HCT116 (cell line): Measurements from ENCODE around the gene EEF1A2.

Experiments used
- EZH2 ChIP-seq: fragments of 200-600 bp; sonication (generic); IDR thresholded peaks from 2 replicates; pipeline ENCODE4 v1.6.1; 2017; ENCODE audit warnings: antibody characterized with exemption, mixed run types
- EZH2phosphoT487 ChIP-seq: fragments of 200-600 bp; IDR thresholded peaks from 2 replicates; pipeline ENCODE4 v1.6.1; 2018; ENCODE audit warnings: antibody characterized with exemption, borderline replicate concordance
- POLR2AphosphoS5 ChIP-seq: IDR thresholded peaks from 2 replicates; pipeline ENCODE4 v1.6.1; 2011; ENCODE audit warnings: mild to moderate bottlenecking, low read depth, low read length, moderate library complexity
- RAD21 ChIP-seq: IDR thresholded peaks from 2 replicates; pipeline ENCODE4 v1.6.1; 2012; ENCODE audit warnings: low read depth, mild to moderate bottlenecking
- SIN3A ChIP-seq: IDR thresholded peaks from 2 replicates; pipeline ENCODE4 v1.6.1; 2012; ENCODE audit warnings: low read depth
- SP1 ChIP-seq: IDR thresholded peaks from 2 replicates; pipeline ENCODE4 v1.6.1; 2012; ENCODE audit warnings: low read depth
- YY1 ChIP-seq: IDR thresholded peaks from 2 replicates; pipeline ENCODE4 v1.6.1; 2011; ENCODE audit warnings: low read length, low read depth, moderate library complexity, mild to moderate bottlenecking; ENCODE audit not compliant: insufficient replicate concordance; ENCODE audit errors: extremely low read depth
- ZNF274 ChIP-seq: fragments of 200-500 bp; sonication (Bioruptor generic); IDR thresholded peaks from 2 replicates; pipeline ENCODE4 v1.6.1; 2014; ENCODE audit warnings: mild to moderate bottlenecking, low read depth, low read length, inconsistent platforms
- TF ChIP-seq, protein P1 (sequence below), 3 experiments: fragments of 200-600 bp in 1 of 3; sonication (generic) in 1 of 3; IDR thresholded peaks in 2 of 3; conservative IDR thresholded peaks in 1 of 3; 2 replicates each; pipeline ENCODE4 v1.5.1; 2012 to 2017; ENCODE audit warnings: low read depth in 2 of 3, low read length in 2 of 3, antibody characterized with exemption in 1 of 3, borderline replicate concordance in 1 of 3, control low read depth in 1 of 3, mild to moderate bottlenecking in 1 of 3, mixed read lengths in 1 of 3, mixed run types in 1 of 3, moderate library complexity in 1 of 3; ENCODE audit not compliant: insufficient read depth in 1 of 3
- TF ChIP-seq, protein P2 (sequence below): IDR thresholded peaks from 2 replicates; pipeline ENCODE4 v1.6.1; 2012
- TF ChIP-seq, protein P3 (sequence below): IDR thresholded peaks from 2 replicates; pipeline ENCODE4 v1.6.1; 2011; ENCODE audit warnings: mild to moderate bottlenecking, low read length, moderate library complexity; ENCODE audit not compliant: insufficient replicate concordance; ENCODE audit errors: extremely low read depth

DNA sequence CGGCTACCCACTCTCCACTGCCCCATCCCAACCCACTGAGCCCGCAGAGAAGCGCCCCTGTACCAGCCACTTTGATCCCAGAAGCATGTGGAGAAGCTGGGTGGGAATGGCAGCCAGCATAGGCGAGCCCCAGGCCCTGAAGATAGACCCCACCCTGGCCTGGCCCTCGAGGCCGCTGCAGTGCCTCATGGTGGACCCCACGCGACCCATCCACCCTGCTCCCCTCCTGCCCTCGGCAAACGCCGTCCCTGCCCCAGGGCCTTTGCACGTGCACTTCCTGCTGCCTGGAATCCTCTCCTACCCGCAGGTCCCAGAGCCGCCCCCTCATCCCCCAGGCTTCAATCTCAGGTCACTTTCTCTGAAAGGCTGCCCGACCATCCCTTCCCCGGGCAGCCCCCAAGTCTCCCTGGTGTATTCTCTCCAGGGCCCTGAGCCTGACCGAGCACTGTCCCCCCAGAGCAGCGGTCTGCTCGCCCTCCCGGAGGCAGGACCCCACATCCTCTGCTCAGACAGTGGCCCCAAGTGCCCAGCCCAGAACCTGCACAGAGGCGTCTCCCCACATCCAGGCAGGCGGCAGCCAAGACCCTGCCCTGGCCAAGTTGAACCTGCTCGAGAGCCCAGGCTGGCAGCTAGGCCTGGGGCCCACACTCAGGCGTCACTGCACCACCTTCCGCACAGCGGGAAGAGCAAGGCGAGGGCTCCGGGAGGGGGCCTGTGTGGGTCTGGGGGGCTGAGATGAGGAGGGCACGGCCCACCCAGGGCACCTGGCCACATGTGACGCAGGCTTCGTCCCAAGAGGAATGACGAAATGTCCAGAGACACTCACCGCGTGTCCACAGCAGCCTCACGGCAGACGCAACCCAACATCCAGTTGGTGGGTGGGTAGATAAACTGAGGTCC lies 40.5 kb downstream of the EEF1A2 start:
- TF ChIP-seq SP1 (no peak), ZNF274 (no peak), RAD21 (no peak), YY1 (no peak), EZH2 (no peak), SIN3A (no peak), EZH2phosphoT487 (no peak), POLR2AphosphoS5 (no peak)
- TF ChIP-seq, protein P1, sequence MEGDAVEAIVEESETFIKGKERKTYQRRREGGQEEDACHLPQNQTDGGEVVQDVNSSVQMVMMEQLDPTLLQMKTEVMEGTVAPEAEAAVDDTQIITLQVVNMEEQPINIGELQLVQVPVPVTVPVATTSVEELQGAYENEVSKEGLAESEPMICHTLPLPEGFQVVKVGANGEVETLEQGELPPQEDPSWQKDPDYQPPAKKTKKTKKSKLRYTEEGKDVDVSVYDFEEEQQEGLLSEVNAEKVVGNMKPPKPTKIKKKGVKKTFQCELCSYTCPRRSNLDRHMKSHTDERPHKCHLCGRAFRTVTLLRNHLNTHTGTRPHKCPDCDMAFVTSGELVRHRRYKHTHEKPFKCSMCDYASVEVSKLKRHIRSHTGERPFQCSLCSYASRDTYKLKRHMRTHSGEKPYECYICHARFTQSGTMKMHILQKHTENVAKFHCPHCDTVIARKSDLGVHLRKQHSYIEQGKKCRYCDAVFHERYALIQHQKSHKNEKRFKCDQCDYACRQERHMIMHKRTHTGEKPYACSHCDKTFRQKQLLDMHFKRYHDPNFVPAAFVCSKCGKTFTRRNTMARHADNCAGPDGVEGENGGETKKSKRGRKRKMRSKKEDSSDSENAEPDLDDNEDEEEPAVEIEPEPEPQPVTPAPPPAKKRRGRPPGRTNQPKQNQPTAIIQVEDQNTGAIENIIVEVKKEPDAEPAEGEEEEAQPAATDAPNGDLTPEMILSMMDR (IDR thresholded peaks at IDR 0.05 in 2 of 3, conservative IDR thresholded peaks at IDR 0.05 in 1 of 3; ENCODE audit: borderline replicate concordance in 1 of 3, insufficient read depth in 1 of 3, low read depth in 2 of 3, low read length in 2 of 3): no peak
- TF ChIP-seq, protein P2, sequence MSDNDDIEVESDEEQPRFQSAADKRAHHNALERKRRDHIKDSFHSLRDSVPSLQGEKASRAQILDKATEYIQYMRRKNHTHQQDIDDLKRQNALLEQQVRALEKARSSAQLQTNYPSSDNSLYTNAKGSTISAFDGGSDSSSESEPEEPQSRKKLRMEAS: no peak
- TF ChIP-seq, protein P3, sequence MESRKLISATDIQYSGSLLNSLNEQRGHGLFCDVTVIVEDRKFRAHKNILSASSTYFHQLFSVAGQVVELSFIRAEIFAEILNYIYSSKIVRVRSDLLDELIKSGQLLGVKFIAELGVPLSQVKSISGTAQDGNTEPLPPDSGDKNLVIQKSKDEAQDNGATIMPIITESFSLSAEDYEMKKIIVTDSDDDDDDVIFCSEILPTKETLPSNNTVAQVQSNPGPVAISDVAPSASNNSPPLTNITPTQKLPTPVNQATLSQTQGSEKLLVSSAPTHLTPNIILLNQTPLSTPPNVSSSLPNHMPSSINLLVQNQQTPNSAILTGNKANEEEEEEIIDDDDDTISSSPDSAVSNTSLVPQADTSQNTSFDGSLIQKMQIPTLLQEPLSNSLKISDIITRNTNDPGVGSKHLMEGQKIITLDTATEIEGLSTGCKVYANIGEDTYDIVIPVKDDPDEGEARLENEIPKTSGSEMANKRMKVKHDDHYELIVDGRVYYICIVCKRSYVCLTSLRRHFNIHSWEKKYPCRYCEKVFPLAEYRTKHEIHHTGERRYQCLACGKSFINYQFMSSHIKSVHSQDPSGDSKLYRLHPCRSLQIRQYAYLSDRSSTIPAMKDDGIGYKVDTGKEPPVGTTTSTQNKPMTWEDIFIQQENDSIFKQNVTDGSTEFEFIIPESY: no peak
